HFF-Myc (cell line): Measurements from ENCODE around the gene CAMTA1.

ENCODE experiments used
- DNase-seq: peaks from one replicate; pipeline ENCODE4 v3.0.0-alpha.2; 2011; ENCODE audit warnings: low read depth; ENCODE audit errors: extremely low read depth
- H3K4me3 ChIP-seq: replicated peaks from 2 replicates; pipeline ENCODE4 v1.5.1; 2011; ENCODE audit warnings: low read depth, mild to moderate bottlenecking, control low read depth, low read length
- CTCF ChIP-seq: IDR thresholded peaks from 2 replicates; pipeline ENCODE4 v1.5.1; 2012; ENCODE audit warnings: mild to moderate bottlenecking, low read depth, low read length, control low read depth; ENCODE audit errors: missing control alignments

CAMTA1 gene

GRCh38 chr1:7263021-7263960, 478.0 kb downstream of the CAMTA1 start:
- H3K4me3 ChIP-seq: no peak overlapping the region
- TF ChIP-seq CTCF: no peak
- DNase-seq: no peak

- TF ChIP-seq CTCF: no peak
- H3K4me3 ChIP-seq: no peak overlapping the region
- no peak for DNase-seq
These were observed 478.8 kb downstream of the CAMTA1 start for GRCh38 chr1:7264101-7264500.

GRCh38 chr1:7265771-7266371, 480.6 kb downstream of the CAMTA1 start:
- peak; percentile 79 for DNase-seq
- no peak overlapping the region for H3K4me3 ChIP-seq
- TF ChIP-seq CTCF: no peak

GRCh38 chr1:7266561-7266960, 481.3 kb downstream of the CAMTA1 start:
- TF ChIP-seq CTCF: no peak
- no peak for DNase-seq
- no peak overlapping the region for H3K4me3 ChIP-seq

GRCh38 chr1:7267493-7267892, 482.2 kb downstream of the CAMTA1 start:
- no peak overlapping the region for H3K4me3 ChIP-seq
- no peak for TF ChIP-seq CTCF
- DNase-seq: no peak

GRCh38 chr1:7268983-7269382, 483.7 kb downstream of the CAMTA1 start:
- no peak overlapping the region for H3K4me3 ChIP-seq
- DNase-seq: no peak
- no peak for TF ChIP-seq CTCF
